ENCODE results near the gene EXOSC7. TPM values are rescaled to one million over a fixed set of nuclear protein-coding genes. Genes with fewer than 3 reads are reported as not detected.
A peak's percentile ranks its signal among the peaks of the same experiment; 100 is the strongest.

EXOSC7 gene
- total and polyA plus RNA-seq, 10 of the 15 experiments (the other 5 are each of a cell fraction or from before 2014, with no cell fraction given), result 58.0 to 193 (median 82.9) TPM

- no peaks in the 10 kb centered on the region for H3K27me3 ChIP-seq (replicated peaks in 1 of 2; ENCODE audit: control insufficient read depth in 2 of 2, insufficient read depth in 2 of 2, low read length in 1 of 2)
- no peak overlapping the region for H2AFZ ChIP-seq (ENCODE audit: control insufficient read depth, low read depth, low read length)
- H4K20me1 ChIP-seq (ENCODE audit: control insufficient read depth, insufficient read depth), result no peaks in the 10 kb centered on the region
- peaks cover 20% of the 10 kb centered on the region for H3K4me1 ChIP-seq (ENCODE audit: control insufficient read depth, insufficient read depth, low read length)
- POLR2A ChIA-PET, result interaction anchor here (0.7 kb wide), 1 partner anchor 1070 kb away, joined by 3 read pairs; no protein-coding TSS in a partner anchor
- RAD21 ChIA-PET (ENCODE audit: unreplicated experiment), result interaction anchor here (1.1 kb wide), 1 partner anchor 9 kb away, joined by 3 read pairs; no protein-coding TSS in a partner anchor
- in situ Hi-C loops (cut with MboI) (no loop called here), intact Hi-C loops (cut with micrococcal nuclease; ENCODE audit: unreplicated experiment) (no loop called here)
- no TSS peak for BruUV-seq (replicated peaks)
- ATAC-seq (no peak), FAIRE-seq (no peak), DNase-seq (ENCODE audit: low read depth, low spot score) (no peak)
- peak overlapping the region; percentile 94 for H3K9ac ChIP-seq (ENCODE audit: control insufficient read depth, insufficient read depth, low read length)
- H3K79me2 ChIP-seq (ENCODE audit: control insufficient read depth, insufficient read depth, low read length), result peaks cover 59% of the 10 kb centered on the region
- TF ChIP-seq ZNF207 (IDR thresholded peaks at IDR 0.05; ENCODE audit: borderline replicate concordance) (no peak), ZNF24 (IDR thresholded peaks at IDR 0.05) (no peak), TAF1 (IDR thresholded peaks at IDR 0.05; ENCODE audit: borderline replicate concordance, low read depth, low read length) (no peak), PBX3 (IDR thresholded peaks at IDR 0.05; ENCODE audit: insufficient replicate concordance, low read depth, low read length) (no peak), PML (IDR thresholded peaks at IDR 0.05; ENCODE audit: low read length) (no peak), GATAD2B (conservative IDR thresholded peaks at IDR 0.05; ENCODE audit: low read depth) (no peak), SIN3A (IDR thresholded peaks at IDR 0.05; ENCODE audit: low read depth, low read length) (no peak), IKZF2 (IDR thresholded peaks at IDR 0.05) (no peak), RELB (IDR thresholded peaks at IDR 0.05; ENCODE audit: low read depth) (no peak), SMC3 (IDR thresholded peaks at IDR 0.05; ENCODE audit: borderline replicate concordance, low read length) (no peak), SMAD1 (IDR thresholded peaks at IDR 0.05; ENCODE audit: low read depth, partially characterized antibody) (no peak), MLLT1 (IDR thresholded peaks at IDR 0.05) (no peak), RAD51 (IDR thresholded peaks at IDR 0.05) (no peak), BMI1 (IDR thresholded peaks at IDR 0.05; ENCODE audit: borderline replicate concordance) (no peak), NFYA (IDR thresholded peaks at IDR 0.05; ENCODE audit: borderline replicate concordance, low read depth, low read length) (no peak), KLF5 (IDR thresholded peaks at IDR 0.05; ENCODE audit: partially characterized antibody) (no peak), PKNOX1 (IDR thresholded peaks at IDR 0.05) (no peak), SIX5 (IDR thresholded peaks at IDR 0.05; ENCODE audit: low read depth, low read length, severe bottlenecking) (no peak), ATF2 (IDR thresholded peaks at IDR 0.05; ENCODE audit: low read length) (no peak)
- peak overlapping the region; percentile 47; the same call in 1 of the 2 replicates for H3K27ac ChIP-seq (ENCODE audit: control insufficient read depth, insufficient read depth)
- H3K36me3 ChIP-seq (ENCODE audit: control insufficient read depth in 2 of 2, insufficient read depth in 2 of 2, low read length in 1 of 2), result no peaks in the 10 kb centered on the region
- peak overlapping the region; percentile 94 for H3K4me2 ChIP-seq (ENCODE audit: control insufficient read depth, insufficient read depth)
- SMC1A ChIA-PET (ENCODE audit: uncharacterized antibody, unreplicated experiment), result interaction anchor here (1.1 to 3.7 kb wide), 2 partner anchors 10 to 13 kb away, joined by 3 to 19 read pairs; no protein-coding TSS in a partner anchor
- CTCF ChIA-PET, result interaction anchor here (0.9 to 1.5 kb wide), 4 partner anchors 13 to 67 kb away, joined by 3 to 4 read pairs (median 3); no protein-coding TSS in a partner anchor
- no peaks in the 10 kb centered on the region for H3K9me3 ChIP-seq (replicated peaks; ENCODE audit: control insufficient read depth, insufficient read depth, low read length)
- WGBS (ENCODE audit: insufficient coverage, insufficient replicate concordance, low lambda C conversion rate, missing lambda C conversion rate), result 75% methylated on average over 4 of the region's 4 CpGs
- H3K4me3 ChIP-seq, result peak overlapping the region; percentile 94
Measured at GRCh38 chr3:44974416-44974815, 1.6 kb upstream of the EXOSC7 start.

Measured in GM12878 (cell line).